ENCODE measurements around the gene GATA2. TPM values are rescaled to one million over a fixed set of nuclear protein-coding genes. Genes with fewer than 3 reads are reported as not detected.

Gene GATA2
- total and polyA plus RNA-seq, 5 donors: 9.7 to 18.1 (median 14.3) TPM

GRCh38 chr3:128429751-128430150 is 63.2 kb downstream of the GATA2 start:
- no peak overlapping the region for H3K4me3 ChIP-seq (ENCODE audit: low read length)
- 91% methylated on average over 8 of the region's 8 CpGs for WGBS
- no peaks in the 10 kb centered on the region for H3K27me3 ChIP-seq (ENCODE audit: control insufficient read depth, insufficient read depth)
- DNase-seq: no peak
- no peak overlapping the region for H3K27ac ChIP-seq (ENCODE audit: low read length)
- no peaks in the 10 kb centered on the region for H3K4me1 ChIP-seq (ENCODE audit: control insufficient read depth, insufficient read depth, low read length)
- no peaks in the 10 kb centered on the region for H3K9me3 ChIP-seq (ENCODE audit: control insufficient read depth, low read length)
- no peak for ATAC-seq
- intact Hi-C loops (cut with DNase I): loop anchor here (5.0 to 10.0 kb wide), 6 partner anchors 65 to 178 kb away; partner anchors contain the start of gene GATA2 (in 1 of the 4)

Other genes starting within 250 kb of the GATA2 start
- not detected for gene DNAJB8, start 26.3 kb downstream of the GATA2 start, total RNA-seq
- gene DNAJB8, start 26.3 kb downstream of the GATA2 start, polyA plus RNA-seq: not detected
- 100 to 1,000 TPM in 3 of 4 donors, 10 to 100 TPM in 1; 85.1 to 164 (median 120) TPM for gene RPN1, start 157.6 kb upstream of the GATA2 start, total RNA-seq
- gene RPN1, start 157.6 kb upstream of the GATA2 start, polyA plus RNA-seq: 96.5 TPM
- gene RAB7A, start 233.0 kb upstream of the GATA2 start, total RNA-seq: 100 to 1,000 TPM; 228 to 242 (median 238) TPM
- 192 TPM for gene RAB7A, start 233.0 kb upstream of the GATA2 start, polyA plus RNA-seq

All from right cardiac atrium (tissue), 5 donors.